NOMO-1 treated with dmso at 0.1 percent for 144 hours (cell line): ENCODE data around the gene MOSMO.

Experiments used
- DNase-seq: peaks from one replicate; lab custom pipeline; 2025; ENCODE audit not compliant: unreplicated experiment; lab: John Stamatoyannopoulos, UW

The MOSMO gene

GRCh38 chr16:22132801-22133200, 124.9 kb downstream of the MOSMO start:
- DNase-seq: no peak
